ENCODE results near the gene WDR76.

DNA sequence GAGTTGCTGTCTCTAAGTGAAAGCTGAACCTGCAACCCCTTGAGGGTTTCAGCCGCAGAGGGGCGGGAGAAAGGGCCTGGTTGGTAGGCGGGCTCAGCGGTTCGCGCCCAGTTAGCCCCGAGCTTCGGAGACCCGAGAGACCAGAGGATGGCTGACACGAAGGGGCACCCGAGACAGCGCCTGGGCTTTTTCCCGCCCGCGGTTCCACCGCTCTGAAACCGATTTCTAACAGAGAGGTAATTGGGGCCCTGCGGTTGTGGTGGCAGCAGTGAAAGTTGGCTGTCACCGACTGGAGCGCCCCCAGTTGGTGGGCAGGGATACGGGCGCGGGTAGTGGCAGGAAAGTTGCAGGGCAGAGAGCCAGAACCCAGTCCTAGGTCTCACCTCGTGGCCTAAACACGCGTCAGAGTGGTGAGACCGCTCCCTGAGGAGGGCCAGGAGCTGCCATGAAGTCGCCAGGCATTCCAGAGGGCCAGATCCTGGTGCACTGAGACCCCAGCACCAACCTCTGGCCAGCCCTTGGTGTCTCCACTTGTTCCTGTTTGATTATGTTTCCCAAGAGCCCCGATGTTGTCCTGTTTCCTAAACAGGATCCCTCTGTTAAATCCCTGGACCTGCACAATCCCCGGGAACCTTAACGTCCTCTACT, 49.4 kb upstream of the WDR76 start:
- TF ChIP-seq CTCF (IDR thresholded peaks at IDR 0.05; ENCODE audit: insufficient read depth, low read depth, low read length): peak; percentile 45
- no peak for TF ChIP-seq EZH2 (IDR thresholded peaks at IDR 0.05; ENCODE audit: insufficient read depth, low read length)
